HG03442 (cell line): ENCODE measurements around the gene PIH1D1.

Source experiments
- ATAC-seq: cut with Tn5 transposase; IDR thresholded peaks from one replicate; pipeline ENCODE4 v1.9.1; 2021; ENCODE audit warnings: mild to moderate bottlenecking, moderate library complexity; ENCODE audit not compliant: unreplicated experiment

Gene PIH1D1

GRCh38 chr19:49436381-49437017 is 15.1 kb downstream of the PIH1D1 start:
- no peak for ATAC-seq

DNA sequence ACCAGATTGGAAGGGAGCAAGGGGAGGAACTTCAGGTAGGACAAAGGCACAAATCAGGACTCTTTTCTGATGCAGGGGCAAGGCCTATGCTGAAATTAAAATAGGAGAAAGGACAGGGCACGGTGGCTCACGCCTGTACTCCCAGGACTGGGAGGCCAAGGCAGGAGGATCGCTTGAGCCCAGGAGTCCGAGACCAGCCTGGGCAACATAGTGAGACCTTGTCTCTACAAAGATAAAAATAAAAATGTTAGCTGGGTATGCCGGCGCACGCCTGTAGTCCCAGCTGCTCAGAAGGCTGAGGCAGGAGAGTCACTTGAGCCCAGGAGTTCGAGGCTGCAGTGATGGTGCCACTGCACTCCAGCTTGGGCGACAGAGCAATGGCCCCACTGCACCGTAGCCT is 15.9 kb downstream of the PIH1D1 start:
- no peak for ATAC-seq

- ATAC-seq, result no peak
Observed at GRCh38 chr19:49434907-49435583, 16.6 kb downstream of the PIH1D1 start.

GRCh38 chr19:49433240-49433901 is 18.2 kb downstream of the PIH1D1 start:
- no peak for ATAC-seq

GRCh38 chr19:49432141-49433073 is 19.2 kb downstream of the PIH1D1 start:
- ATAC-seq, result no peak

DNA sequence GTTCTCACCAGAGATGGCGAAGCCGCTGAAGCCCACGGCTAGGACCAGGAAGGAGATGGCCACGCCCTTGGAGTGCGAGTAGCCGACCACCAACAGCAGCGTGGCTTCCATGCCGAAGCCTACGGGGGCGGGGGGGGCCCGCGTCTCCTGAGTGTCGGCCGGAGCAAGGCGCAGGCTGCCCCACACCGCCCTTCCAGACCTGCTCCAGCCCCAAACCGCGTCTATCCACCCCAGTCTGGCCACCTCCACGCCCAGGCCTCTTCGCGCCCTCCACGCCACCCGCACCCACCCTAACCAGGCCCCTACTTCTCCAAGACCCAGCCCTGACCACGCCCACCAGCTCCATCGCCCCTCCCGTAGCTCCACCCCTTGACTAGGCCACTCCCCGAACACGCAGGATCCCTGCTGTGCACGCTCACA is 20.3 kb downstream of the PIH1D1 start:
- ATAC-seq, result no peak

- ATAC-seq, result no peak
Observed at GRCh38 chr19:49430678-49431329, 20.8 kb downstream of the PIH1D1 start.

- no peak for ATAC-seq
Observed at GRCh38 chr19:49430172-49430677, 21.4 kb downstream of the PIH1D1 start.

- ATAC-seq, result no peak
Observed at GRCh38 chr19:49428547-49429451, 22.8 kb downstream of the PIH1D1 start.

- no peak for ATAC-seq
Observed at GRCh38 chr19:49427855-49428546, 23.6 kb downstream of the PIH1D1 start.

- no peak for ATAC-seq
Observed at GRCh38 chr19:49427339-49427738, 24.3 kb downstream of the PIH1D1 start.

DNA sequence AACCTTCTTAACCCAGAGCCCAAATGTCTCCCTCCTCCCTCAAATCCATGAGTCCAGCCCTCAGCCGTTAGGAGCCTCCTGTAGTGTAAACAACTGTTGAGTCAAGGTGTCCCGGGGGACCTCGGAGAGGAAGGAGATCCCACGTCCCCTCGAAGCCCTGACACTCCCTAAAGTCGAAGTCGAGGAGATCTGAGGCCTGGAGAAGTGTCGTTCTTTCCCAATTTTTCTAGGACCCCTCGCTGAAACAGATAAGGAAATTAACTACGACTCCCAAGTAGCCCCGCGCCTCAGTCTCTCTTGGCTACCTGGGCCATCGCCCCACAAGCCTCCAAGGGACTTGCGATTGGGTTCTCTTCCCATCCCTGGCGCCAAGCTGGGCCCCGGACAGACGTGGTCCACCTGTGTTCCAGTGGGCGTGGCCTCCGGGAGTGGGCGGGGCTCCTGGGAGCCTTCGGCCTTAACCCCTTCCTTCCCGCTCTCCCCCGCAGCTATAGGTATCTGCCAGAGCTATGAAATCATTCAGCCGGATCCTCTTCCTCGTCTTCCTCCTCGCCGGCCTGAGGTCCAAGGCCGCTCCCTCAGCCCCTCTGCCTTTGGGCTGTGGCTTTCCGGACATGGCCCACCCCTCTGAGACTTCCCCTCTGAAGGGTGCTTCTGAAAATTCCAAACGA is 25.6 kb downstream of the PIH1D1 start:
- no peak for ATAC-seq

GRCh38 chr19:49425178-49425577 is 26.4 kb downstream of the PIH1D1 start, which contains the start of gene GFY:
Gene GFY, plus strand, starts transcription at chr19:49425388. Its CDS starts 1,043 bp downstream, at chr19:49426431.
- no peak for ATAC-seq

DNA sequence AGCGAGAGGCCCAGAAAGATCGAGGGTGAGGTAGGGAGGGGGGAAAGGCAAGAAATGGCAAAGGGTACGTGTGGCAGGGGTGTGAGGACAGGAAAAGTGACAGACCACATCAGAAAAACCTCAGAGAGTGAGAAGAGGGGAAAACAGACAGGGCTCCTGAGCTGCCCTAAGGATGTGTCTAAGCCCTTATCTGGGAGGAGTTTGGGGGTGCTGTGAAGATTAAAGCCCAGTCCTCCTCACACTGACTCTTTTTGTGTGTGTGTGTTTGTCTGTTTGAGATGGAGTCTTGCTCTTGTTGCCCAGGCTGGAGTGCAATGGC is 27.7 kb downstream of the PIH1D1 start:
- ATAC-seq, result no peak

GRCh38 chr19:49423071-49423984 is 28.3 kb downstream of the PIH1D1 start, which contains the start of gene PTH2:
Gene PTH2, minus strand, starts transcription at chr19:49423441. Its CDS starts 102 bp downstream, at chr19:49423339.
- no peak for ATAC-seq

DNA sequence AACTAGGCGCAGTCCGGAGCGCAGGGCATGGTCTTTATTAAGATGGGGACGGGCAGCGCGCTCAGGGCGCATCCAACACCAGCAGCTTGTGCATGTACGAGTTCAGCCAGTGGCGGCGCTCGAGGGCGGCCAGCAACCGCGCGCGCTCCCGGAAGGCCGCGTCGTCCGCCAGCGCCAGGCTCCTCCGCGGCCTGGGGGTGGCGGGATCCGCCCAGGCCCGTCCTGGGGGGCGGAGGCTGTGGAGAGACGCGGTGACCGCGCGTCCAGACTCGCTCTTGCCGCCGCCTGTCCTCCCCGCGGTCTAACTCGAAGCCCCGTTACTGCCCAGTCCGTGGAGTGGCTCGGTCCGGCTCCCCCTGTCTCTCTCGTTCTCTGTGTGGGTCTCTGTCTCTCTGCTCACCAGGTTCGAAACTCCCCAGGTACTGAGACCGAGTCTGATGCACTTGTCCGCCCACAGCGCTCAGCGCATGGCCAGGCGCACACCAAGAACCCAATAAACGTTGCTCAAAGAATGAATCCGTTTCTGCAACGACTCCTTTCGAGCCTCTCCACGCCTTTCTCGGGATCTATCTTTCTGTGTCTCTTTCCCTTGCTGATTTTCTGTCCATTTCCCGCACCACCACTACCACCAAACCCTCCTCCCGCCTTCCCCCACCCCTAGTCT is 29.1 kb downstream of the PIH1D1 start:
- no peak for ATAC-seq

- no peak for ATAC-seq
Observed at GRCh38 chr19:49421878-49422202, 29.8 kb downstream of the PIH1D1 start.
